WI38 (cell line): ENCODE results near the gene PGA3.
A peak's percentile ranks its signal among the peaks of the same experiment; 100 is the strongest.
"Not testable (repeated sequence)": the region's sequence is repeated elsewhere in the genome, so short reads cannot be mapped to it uniquely, and the experiment has no call there.

Source experiments
- H3K4me3 ChIP-seq: 2 replicates; pipeline ENCODE4 v1.5.1; 2011; ENCODE audit warnings: low read depth, mild to moderate bottlenecking, control low read depth, low read length
- TF ChIP-seq, protein P1 (sequence below): IDR thresholded peaks from 2 replicates; pipeline ENCODE4 v1.5.1; 2012; ENCODE audit warnings: low read depth, mild to moderate bottlenecking, control low read depth, low read length

The PGA3 gene

DNA sequence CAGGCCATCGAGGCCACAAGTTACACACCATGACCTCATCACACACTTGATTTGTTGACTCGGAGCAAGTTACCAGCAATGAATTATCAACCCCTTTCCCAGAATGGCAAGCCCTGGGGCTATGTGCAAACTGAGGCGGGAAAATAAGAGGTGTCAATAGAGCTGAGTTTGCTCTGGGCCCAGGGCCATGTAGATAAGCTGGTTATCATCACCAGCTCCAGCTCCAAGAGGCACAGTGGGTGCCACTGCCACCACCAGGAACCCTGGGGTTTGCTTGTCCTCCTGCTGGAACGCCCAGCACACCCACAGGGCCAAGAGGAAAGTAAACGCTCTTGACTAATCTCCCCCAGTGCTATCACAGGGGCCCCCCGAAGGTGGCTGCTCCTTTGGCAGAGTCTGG, 29.0 kb upstream of the PGA3 start:
- H3K4me3 ChIP-seq: no peak overlapping the region
- TF ChIP-seq, protein P1, sequence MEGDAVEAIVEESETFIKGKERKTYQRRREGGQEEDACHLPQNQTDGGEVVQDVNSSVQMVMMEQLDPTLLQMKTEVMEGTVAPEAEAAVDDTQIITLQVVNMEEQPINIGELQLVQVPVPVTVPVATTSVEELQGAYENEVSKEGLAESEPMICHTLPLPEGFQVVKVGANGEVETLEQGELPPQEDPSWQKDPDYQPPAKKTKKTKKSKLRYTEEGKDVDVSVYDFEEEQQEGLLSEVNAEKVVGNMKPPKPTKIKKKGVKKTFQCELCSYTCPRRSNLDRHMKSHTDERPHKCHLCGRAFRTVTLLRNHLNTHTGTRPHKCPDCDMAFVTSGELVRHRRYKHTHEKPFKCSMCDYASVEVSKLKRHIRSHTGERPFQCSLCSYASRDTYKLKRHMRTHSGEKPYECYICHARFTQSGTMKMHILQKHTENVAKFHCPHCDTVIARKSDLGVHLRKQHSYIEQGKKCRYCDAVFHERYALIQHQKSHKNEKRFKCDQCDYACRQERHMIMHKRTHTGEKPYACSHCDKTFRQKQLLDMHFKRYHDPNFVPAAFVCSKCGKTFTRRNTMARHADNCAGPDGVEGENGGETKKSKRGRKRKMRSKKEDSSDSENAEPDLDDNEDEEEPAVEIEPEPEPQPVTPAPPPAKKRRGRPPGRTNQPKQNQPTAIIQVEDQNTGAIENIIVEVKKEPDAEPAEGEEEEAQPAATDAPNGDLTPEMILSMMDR: no peak

DNA sequence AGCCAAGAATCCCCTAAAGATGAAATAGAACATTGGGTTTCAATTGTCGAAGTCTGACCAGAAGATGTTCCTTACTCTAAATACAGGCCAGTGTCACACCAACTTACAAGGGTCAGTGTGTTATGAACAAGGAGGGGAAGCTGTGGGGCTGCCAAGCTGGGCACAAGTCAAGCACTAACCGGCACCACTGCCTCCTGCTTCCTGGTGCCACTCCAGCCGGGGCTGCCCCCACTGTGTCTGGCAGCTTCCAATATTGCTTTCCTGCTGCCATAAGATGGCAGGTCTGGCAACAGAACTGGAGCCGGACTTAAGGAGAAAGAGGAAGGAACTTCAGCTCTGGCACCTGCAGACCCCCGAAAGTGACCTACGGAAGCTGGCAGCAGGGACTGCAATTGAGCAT, 28.4 kb upstream of the PGA3 start:
- H3K4me3 ChIP-seq: no peak overlapping the region
- TF ChIP-seq, protein P1: no peak

DNA sequence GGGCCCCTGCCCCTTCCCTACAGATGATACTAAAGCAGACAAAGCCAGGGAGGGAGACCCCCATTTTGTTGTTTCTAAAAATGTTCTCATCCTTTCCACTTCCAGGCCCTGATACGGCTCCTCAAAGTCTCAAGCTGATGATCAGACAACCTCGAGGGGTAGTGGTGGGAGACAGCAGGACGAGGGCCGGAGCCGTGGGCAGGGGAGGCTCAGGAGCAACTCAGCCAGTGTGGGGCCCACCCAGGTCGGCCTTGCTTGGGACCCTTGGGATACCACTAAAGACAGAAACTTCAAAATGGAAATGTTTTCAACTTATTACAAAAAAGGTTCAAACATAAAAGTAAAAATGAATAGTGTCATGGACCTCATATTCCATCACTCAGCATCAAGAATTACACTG, 26.9 kb upstream of the PGA3 start:
- TF ChIP-seq, protein P1: no peak

DNA sequence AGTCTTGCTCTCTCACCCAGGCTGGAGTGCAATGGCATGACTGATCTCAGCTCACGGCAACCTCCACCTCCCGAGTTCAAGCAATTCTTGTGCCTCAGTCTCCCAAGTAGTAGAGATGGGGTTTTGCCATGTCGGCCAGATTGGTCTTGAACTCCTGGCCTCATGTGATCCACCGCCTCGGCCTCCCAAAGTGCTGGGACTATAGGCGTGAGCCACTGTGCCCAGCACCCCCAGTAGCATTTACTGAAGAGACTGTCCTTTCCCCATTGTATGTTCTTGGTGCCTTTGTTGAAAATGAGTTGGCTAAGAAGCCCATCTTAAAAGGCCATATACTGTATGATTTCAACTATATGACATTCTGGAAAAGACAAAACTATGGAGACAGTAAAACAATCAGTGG, 23.1 kb upstream of the PGA3 start:
- not testable (repeated sequence) for H3K4me3 ChIP-seq

More for the DNA sequence above, 26.9 kb upstream of the PGA3 start:
- no peak overlapping the region for H3K4me3 ChIP-seq

DNA sequence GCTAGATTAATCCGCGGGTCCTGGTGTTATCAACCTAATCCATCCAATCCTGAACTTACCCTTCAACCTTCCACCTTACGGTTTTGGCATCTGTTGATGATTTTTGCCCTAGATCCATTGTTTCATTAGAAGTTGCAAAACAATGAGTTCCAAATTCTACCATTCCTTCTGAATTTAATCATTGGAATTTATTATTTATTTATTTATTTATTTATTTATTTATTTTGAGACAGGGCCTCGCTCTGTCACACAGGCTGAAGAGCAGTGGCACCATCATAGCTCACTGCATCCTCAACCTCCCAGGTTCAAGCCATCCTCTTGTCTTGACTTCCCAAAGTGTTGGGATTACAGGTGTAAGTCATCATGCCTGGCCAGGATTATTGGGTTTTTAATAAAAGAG, 21.8 kb upstream of the PGA3 start:
- TF ChIP-seq, protein P1: no peak

DNA sequence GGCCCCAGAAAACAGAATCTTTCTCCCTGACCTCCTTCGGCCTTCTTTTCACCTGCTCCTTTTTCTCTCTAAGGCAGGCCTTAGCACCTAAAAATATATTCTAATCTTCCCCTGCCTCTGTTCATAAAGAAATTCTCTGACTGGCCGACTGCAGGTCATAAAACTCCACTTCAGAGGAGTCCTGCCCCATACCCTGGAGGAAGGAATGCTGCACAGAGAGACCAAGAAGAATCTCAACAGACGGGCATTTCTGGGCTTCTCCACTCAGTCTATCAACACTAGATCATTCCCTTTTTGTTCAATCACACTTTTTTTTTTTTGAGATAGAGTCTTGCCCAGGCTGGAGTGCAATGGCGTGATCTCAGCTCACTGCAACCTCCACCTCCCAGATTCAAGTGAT, 19.7 kb upstream of the PGA3 start:
- TF ChIP-seq, protein P1: no peak
- no peak overlapping the region for H3K4me3 ChIP-seq

More for the DNA sequence above, 21.8 kb upstream of the PGA3 start:
- no peak overlapping the region for H3K4me3 ChIP-seq

DNA sequence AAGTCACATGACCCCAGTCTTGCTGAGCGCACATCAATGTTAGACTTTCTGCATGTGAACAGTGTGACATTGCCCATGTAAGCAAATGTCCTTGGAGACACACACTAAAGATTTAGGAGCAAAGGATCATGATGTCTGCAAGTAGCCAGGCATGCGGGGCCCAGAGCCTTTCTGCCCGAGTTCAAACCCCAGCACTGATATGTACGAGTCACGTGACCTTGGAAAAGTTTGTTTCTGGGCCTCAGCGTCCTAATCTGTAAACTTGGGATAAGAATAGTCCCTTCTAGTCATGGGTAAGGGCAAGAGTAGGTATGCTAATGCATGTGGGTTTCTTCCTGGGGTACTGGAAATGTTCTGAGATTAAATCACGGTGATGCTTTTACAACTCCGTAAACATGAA, 16.8 kb upstream of the PGA3 start:
- H3K4me3 ChIP-seq: no peak overlapping the region
- TF ChIP-seq, protein P1: no peak

DNA sequence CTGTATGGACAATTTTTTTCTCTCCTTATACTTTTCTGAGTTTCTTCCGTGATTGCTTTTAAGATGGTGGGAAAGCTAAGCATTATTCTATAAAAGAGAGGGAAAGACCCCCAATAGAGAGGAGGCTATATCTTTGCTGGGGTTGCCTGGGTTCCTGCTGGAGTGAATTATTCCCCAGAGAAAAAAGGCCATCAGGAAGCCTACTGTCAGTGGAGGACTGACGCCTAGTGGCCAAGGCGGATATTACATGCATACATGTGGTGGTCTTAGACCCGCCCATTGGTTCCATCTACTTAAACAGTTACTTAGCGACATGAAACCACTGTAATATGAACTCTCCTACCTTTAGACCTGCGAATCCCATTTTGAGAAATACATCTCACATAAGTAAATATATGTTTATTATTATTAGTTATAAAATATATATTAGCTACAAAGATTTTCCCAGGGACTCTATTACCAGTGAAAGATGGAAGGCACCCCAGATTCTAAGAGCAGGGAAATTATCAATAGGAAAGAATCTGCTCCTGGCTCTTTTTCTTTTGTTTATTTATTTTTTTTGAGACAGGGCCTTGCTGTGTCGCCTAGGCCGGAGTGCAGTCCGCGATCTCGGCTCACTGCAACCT, 15.7 kb upstream of the PGA3 start:
- H3K4me3 ChIP-seq: no peak overlapping the region
- TF ChIP-seq, protein P1: peak; percentile 99
